Right lobe of liver (tissue), 4 donors: Measurements from ENCODE around the gene TMEM170B.

Experiments used
- CTCF ChIP-seq, 4 donors: fragments of 200-600 bp in 3 of 4; fragments of 450-650 bp in 1 of 4; IDR thresholded peaks; one replicate each; pipeline versions ENCODE4 v1.5.1 to v1.8.0; 2016 to 2022; ENCODE audit warnings: antibody characterized with exemption in 4 of 4, mild to moderate bottlenecking in 2 of 4
- POLR2A ChIP-seq: fragments of 450-650 bp; IDR thresholded peaks from one replicate; pipeline ENCODE4 v1.6.1; 2017; ENCODE audit warnings: antibody characterized with exemption, mild to moderate bottlenecking
- donor health status: DM: no; HTN: no; CAD: no.
- donor health status: DM: no; HTN: no; CAD: no.
- donor health status: DM: no; HTN: yes; CAD: no.

- TF ChIP-seq POLR2A (no peak), CTCF (IDR thresholded peaks at IDR 0.05) (no peak)
These were observed 3.0 kb upstream of the TMEM170B start for GRCh38 chr6:11534561-11534960.
